ENCODE data around the gene CEND1. TPM values are rescaled to one million over a fixed set of nuclear protein-coding genes. Genes with fewer than 3 reads are reported as not detected.

CEND1 gene
- total and polyA plus RNA-seq, 2 of the 13 experiments (the other 11 are each of a cell fraction or from before 2014, with no cell fraction given) = not detected

- peak; percentile 13; the same call in 1 of the 2 replicates for TF ChIP-seq ZNF574 (CRISPR knock-in tag; IDR thresholded peaks at IDR 0.05)
- TF ChIP-seq SUZ12 (IDR thresholded peaks at IDR 0.05; ENCODE audit: low read depth, low read length) = no peak
- peak; percentile 53; the same call in 1 of the 2 replicates for TF ChIP-seq ZFX (CRISPR knock-in tag; IDR thresholded peaks at IDR 0.05; ENCODE audit: low read depth)
- TF ChIP-seq MXD1 (CRISPR knock-in tag; IDR thresholded peaks at IDR 0.05) = peak; percentile 78; the same call in 1 of the 2 replicates
- no peak for TF ChIP-seq CREM (IDR thresholded peaks at IDR 0.05)
- TF ChIP-seq CREM (CRISPR knock-in tag; IDR thresholded peaks at IDR 0.05) = no peak
- peak; percentile 78 for TF ChIP-seq MAX (IDR thresholded peaks at IDR 0.05)
- TF ChIP-seq PAXIP1 (CRISPR knock-in tag; conservative IDR thresholded peaks at IDR 0.05) = 0 out of 2 replicates have a peak, but pooled peaks have one; percentile 4
- peak; percentile 76 for TF ChIP-seq MNT (IDR thresholded peaks at IDR 0.05)
- peak; percentile 48; the same call in 1 of the 2 replicates for TF ChIP-seq MEIS1 (CRISPR knock-in tag; IDR thresholded peaks at IDR 0.05; ENCODE audit: borderline replicate concordance)
- TF ChIP-seq ZBTB42 (CRISPR knock-in tag; IDR thresholded peaks at IDR 0.05) = no peak; the same call in 1 of the 2 replicates
- TF ChIP-seq RXRB (CRISPR knock-in tag; IDR thresholded peaks at IDR 0.05; ENCODE audit: borderline replicate concordance) = no peak
- 0 out of 2 replicates have a peak, but pooled peaks have one; percentile 16 for TF ChIP-seq PHF20 (CRISPR knock-in tag; IDR thresholded peaks at IDR 0.05)
Observed at GRCh38 chr11:795634-796564, 6.0 kb upstream of the CEND1 start (continued).

Data from HepG2 (cell line).